Neuronal stem cell (in vitro differentiated cells): Measurements from ENCODE around the gene GDI1.

Experiments
- DNase-seq: peaks from one replicate; pipeline ENCODE4 v3.0.0-alpha.2; 2013; ENCODE audit warnings: low spot score
- H2AFZ ChIP-seq: one replicate; pipeline ENCODE4 v1.6.1; 2013; ENCODE audit warnings: mild to moderate bottlenecking, low read length, inconsistent platforms
- H2AK5ac ChIP-seq: 2 replicates; pipeline ENCODE4 v1.6.1; 2013; ENCODE audit warnings: low read depth, mild to moderate bottlenecking, inconsistent platforms, low read length, moderate library complexity, mixed read lengths
- H2BK120ac ChIP-seq: 2 replicates; pipeline ENCODE4 v1.6.1; 2013; ENCODE audit warnings: low read depth, mild to moderate bottlenecking, inconsistent platforms, low read length, moderate library complexity, mixed read lengths
- H2BK12ac ChIP-seq: one replicate; pipeline ENCODE4 v1.6.1; 2013; ENCODE audit warnings: low read length, inconsistent platforms
- H2BK15ac ChIP-seq: 2 replicates; pipeline ENCODE4 v1.6.1; 2013; ENCODE audit warnings: mild to moderate bottlenecking, low read length, inconsistent platforms, mixed read lengths
- H2BK5ac ChIP-seq: one replicate; pipeline ENCODE4 v1.6.1; 2013; ENCODE audit warnings: inconsistent platforms, mild to moderate bottlenecking, low read length, moderate library complexity
- H3K14ac ChIP-seq: one replicate; pipeline ENCODE4 v1.6.1; 2013; ENCODE audit warnings: low read length, inconsistent platforms
- H3K18ac ChIP-seq: 2 replicates; pipeline ENCODE4 v1.6.1; 2013; ENCODE audit warnings: low read length, inconsistent platforms
- H3K23ac ChIP-seq: 2 replicates; pipeline ENCODE4 v1.6.1; 2013; ENCODE audit warnings: low read depth, mild to moderate bottlenecking, mixed read lengths, low read length, inconsistent platforms; ENCODE audit not compliant: poor library complexity
- H3K27ac ChIP-seq: replicated peaks from 3 replicates; pipeline ENCODE4 v1.5.1; 2013; ENCODE audit warnings: low read length, inconsistent platforms
- H3K27me3 ChIP-seq, 3 experiments: 2 replicates each; pipeline ENCODE4 v1.6.1; 2013; ENCODE audit warnings: low read length in 3 of 3, mild to moderate bottlenecking in 2 of 3, inconsistent platforms in 1 of 3, low read depth in 1 of 3, mixed read lengths in 1 of 3, moderate library complexity in 1 of 3; ENCODE audit not compliant: control insufficient read depth in 3 of 3, insufficient read depth in 3 of 3
- H3K36me3 ChIP-seq, 2 donors: replicated peaks in 1 of 2; 2 replicates each; pipeline ENCODE4 v1.6.1; 2013; ENCODE audit warnings: low read length in 2 of 2; ENCODE audit not compliant: control insufficient read depth in 2 of 2, insufficient read depth in 2 of 2
- H3K4ac ChIP-seq: 2 replicates; pipeline ENCODE4 v1.6.1; 2013; ENCODE audit warnings: inconsistent platforms, mild to moderate bottlenecking, low read length, moderate library complexity
- H3K4me1 ChIP-seq, 2 donors: 1 replicate in 1 of 2; 2 replicates in 1 of 2; pipeline ENCODE4 v1.6.1; 2013; ENCODE audit warnings: low read length in 2 of 2, low read depth in 1 of 2; ENCODE audit not compliant: control insufficient read depth in 2 of 2, insufficient read depth in 1 of 2
- H3K4me2 ChIP-seq: one replicate; pipeline ENCODE4 v1.6.1; 2013; ENCODE audit warnings: mild to moderate bottlenecking, low read length, inconsistent platforms; ENCODE audit not compliant: insufficient read depth, poor library complexity, severe bottlenecking
- H3K4me3 ChIP-seq, 2 donors: 2 replicates each; pipeline ENCODE4 v1.5.1; 2013; ENCODE audit warnings: low read length in 2 of 2, mild to moderate bottlenecking in 2 of 2, inconsistent platforms in 1 of 2, moderate library complexity in 1 of 2
- H3K79me1 ChIP-seq: one replicate; pipeline ENCODE4 v1.6.1; 2013; ENCODE audit warnings: low read depth, mild to moderate bottlenecking, inconsistent platforms, low read length, moderate library complexity
- H3K9ac ChIP-seq: one replicate; pipeline ENCODE4 v1.6.1; 2013; ENCODE audit warnings: mild to moderate bottlenecking, low read depth, low read length, inconsistent platforms; ENCODE audit not compliant: poor library complexity
- H3K9me3 ChIP-seq, 2 donors: replicated peaks in 1 of 2; 2 replicates each; pipeline versions ENCODE3 to v1.6.1; 2013; ENCODE audit warnings: low read length in 2 of 2, mild to moderate bottlenecking in 2 of 2, inconsistent platforms in 1 of 2, low read depth in 1 of 2, mixed read lengths in 1 of 2, moderate library complexity in 1 of 2; ENCODE audit not compliant: control insufficient read depth in 2 of 2, insufficient read depth in 1 of 2
- H4K8ac ChIP-seq: one replicate; pipeline ENCODE4 v1.6.1; 2013; ENCODE audit warnings: low read depth, mild to moderate bottlenecking, inconsistent platforms, low read length, moderate library complexity
- H4K91ac ChIP-seq: one replicate; pipeline ENCODE4 v1.6.1; 2013; ENCODE audit warnings: low read length, low read depth, mild to moderate bottlenecking, inconsistent platforms; ENCODE audit not compliant: poor library complexity
- WGBS, 2 donors: extraction: QIAGEN DNeasy Blood & Tissue Kit; methylation state at CpG; one replicate each; pipeline ENCODE4 v1.1.7; 2013; ENCODE audit warnings: missing lambda C conversion rate in 2 of 2, mixed read lengths in 1 of 2; ENCODE audit not compliant: insufficient read length in 2 of 2, insufficient replicate concordance in 1 of 2; ENCODE audit errors: extremely low coverage in 2 of 2; 5-methylcytosine and 5-hydroxymethylcytosine counted together

Gene GDI1

GRCh38 chrX:154431341-154431740, 5.6 kb upstream of the GDI1 start:
- H3K27ac ChIP-seq: no peak overlapping the region
- no peak overlapping the region for H3K4me3 ChIP-seq
- H4K91ac ChIP-seq: no peak overlapping the region
- H2BK12ac ChIP-seq: no peak overlapping the region
- H2BK120ac ChIP-seq: no peak overlapping the region
- H3K4ac ChIP-seq: no peak overlapping the region
- no CpG with 5 or more reads among the region's 5 CpGs for WGBS, 2 donors
- H3K27me3 ChIP-seq: no peaks in the 10 kb centered on the region
- H3K9me3 ChIP-seq: no peaks in the 10 kb centered on the region
- H3K79me1 ChIP-seq: peaks cover 11% of the 10 kb centered on the region
- H2BK15ac ChIP-seq: no peak overlapping the region
- H2AFZ ChIP-seq: no peak overlapping the region
- H2BK5ac ChIP-seq: no peak overlapping the region
- no peak for DNase-seq
- H3K36me3 ChIP-seq: peaks cover 7 to 53% of the 10 kb centered on the region in 2 donors
- no peak overlapping the region for H3K4me2 ChIP-seq
- no peak overlapping the region for H2AK5ac ChIP-seq
- no peak overlapping the region for H3K23ac ChIP-seq
- no peak overlapping the region for H4K8ac ChIP-seq
- no peak overlapping the region for H3K9ac ChIP-seq
- H3K18ac ChIP-seq: no peak overlapping the region
- no peak overlapping the region for H3K14ac ChIP-seq
- peaks cover 3 to 6% of the 10 kb centered on the region in 2 donors for H3K4me1 ChIP-seq

DNA sequence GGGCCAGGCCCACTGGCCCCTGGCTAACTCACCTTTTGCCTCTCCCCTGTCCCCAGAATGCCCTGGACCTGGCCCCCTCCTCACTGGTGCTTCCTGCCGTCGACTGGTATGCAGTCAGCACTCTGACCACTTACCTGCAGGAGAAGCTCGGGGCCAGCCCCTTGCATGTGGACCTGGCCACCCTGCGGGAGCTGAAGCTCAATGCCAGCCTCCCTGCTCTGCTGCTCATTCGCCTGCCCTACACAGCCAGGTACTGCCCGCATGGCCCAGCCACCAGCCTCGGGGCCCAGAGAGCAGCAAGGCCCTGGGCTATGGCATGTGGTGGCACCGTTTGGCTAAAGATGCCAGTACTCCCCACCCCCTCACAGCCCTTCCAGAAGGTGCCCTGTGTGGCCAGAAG, 4.7 kb upstream of the GDI1 start:
- Histone ChIP-seq H3K36me3 (peaks cover 7 to 54% of the 10 kb centered on the region in 2 donors), H2BK15ac (no peak overlapping the region), H2BK12ac (no peak overlapping the region), H3K9me3 (no peaks in the 10 kb centered on the region), H3K27ac (no peak overlapping the region), H3K4me2 (no peak overlapping the region), H3K4ac (no peak overlapping the region), H3K14ac (no peak overlapping the region), H3K79me1 (peaks cover 13% of the 10 kb centered on the region), H4K8ac (no peak overlapping the region), H3K18ac (no peak overlapping the region), H3K9ac (no peak overlapping the region), H3K4me3 (no peak overlapping the region), H2BK5ac (no peak overlapping the region), H2AK5ac (no peak overlapping the region), H4K91ac (no peak overlapping the region), H3K4me1 (peaks cover 4 to 6% of the 10 kb centered on the region in 2 donors), H3K23ac (no peak overlapping the region), H2AFZ (no peak overlapping the region), H2BK120ac (no peak overlapping the region), H3K27me3 (no peaks in the 10 kb centered on the region)
- WGBS, 2 donors: no CpG with 5 or more reads among the region's 8 CpGs
- DNase-seq: no peak

- WGBS, 2 donors: no CpG with 5 or more reads among the region's 7 CpGs
- no peak overlapping the region for H3K14ac ChIP-seq
- no peak overlapping the region for H4K8ac ChIP-seq
- peaks cover 18% of the 10 kb centered on the region for H3K79me1 ChIP-seq
- H3K9ac ChIP-seq: no peak overlapping the region
- no peak overlapping the region for H2BK120ac ChIP-seq
- no peak for DNase-seq
- no peak overlapping the region for H2BK5ac ChIP-seq
- no peak overlapping the region for H3K4me3 ChIP-seq
- no peak overlapping the region for H4K91ac ChIP-seq
- no peak overlapping the region for H2AFZ ChIP-seq
- H2BK15ac ChIP-seq: no peak overlapping the region
- no peak overlapping the region for H3K4me2 ChIP-seq
- H3K27ac ChIP-seq: no peak overlapping the region
- no peak overlapping the region for H3K18ac ChIP-seq
- peaks cover 7 to 12% of the 10 kb centered on the region in 2 donors for H3K4me1 ChIP-seq
- no peak overlapping the region for H3K4ac ChIP-seq
- H3K9me3 ChIP-seq: no peaks in the 10 kb centered on the region
- no peak overlapping the region for H2AK5ac ChIP-seq
- no peak overlapping the region for H2BK12ac ChIP-seq
- H3K27me3 ChIP-seq: no peaks in the 10 kb centered on the region
- no peak overlapping the region for H3K23ac ChIP-seq
- H3K36me3 ChIP-seq: peaks cover 9 to 61% of the 10 kb centered on the region in 2 donors
Measured at GRCh38 chrX:154433605-154434004, 3.3 kb upstream of the GDI1 start.

DNA sequence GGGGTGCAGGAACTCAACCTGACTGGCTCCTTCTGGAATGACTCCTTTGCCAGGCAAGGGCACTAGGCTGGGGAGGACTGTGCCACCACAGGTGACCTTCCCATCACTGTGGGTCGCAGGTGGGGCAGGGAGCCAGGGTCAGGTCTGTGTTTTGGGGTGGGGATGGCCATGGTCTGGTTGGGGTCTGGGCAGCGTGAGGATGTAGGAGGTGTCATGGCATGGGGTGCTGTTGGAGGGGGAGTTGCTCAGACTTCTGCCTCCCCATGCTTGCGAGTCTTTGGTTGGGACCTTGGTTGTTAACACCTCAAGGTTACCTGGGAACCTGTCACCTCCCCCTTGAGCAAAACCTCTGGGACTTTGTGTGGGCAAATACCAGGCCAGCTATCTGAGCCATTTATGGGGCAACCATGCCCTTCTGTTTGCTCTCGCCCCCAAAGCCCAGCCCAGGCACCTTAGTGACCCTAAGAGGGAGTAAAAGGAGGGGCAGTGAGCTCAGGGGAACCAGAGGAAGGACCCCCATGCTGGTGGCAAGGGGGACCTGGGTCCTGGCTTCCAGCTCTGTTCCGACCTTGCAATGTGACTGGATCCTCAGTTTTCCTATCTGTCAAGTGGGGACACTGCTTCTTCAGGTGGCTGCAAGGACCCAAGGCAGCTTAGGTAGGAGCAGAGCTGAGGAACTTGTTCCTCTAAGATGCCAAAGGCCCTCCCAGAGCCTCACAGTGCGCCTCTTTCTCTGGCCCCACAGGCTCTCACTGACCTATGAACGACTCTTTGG, 2.4 kb upstream of the GDI1 start:
- Histone ChIP-seq H2AFZ (no peak overlapping the region), H2AK5ac (no peak overlapping the region), H3K4me1 (peaks cover 7% of the 10 kb centered on the region in 2 donors), H2BK12ac (no peak overlapping the region), H2BK120ac (no peak overlapping the region), H4K91ac (no peak overlapping the region), H3K4ac (no peak overlapping the region), H2BK5ac (no peak overlapping the region), H3K4me3 (no peak overlapping the region), H3K4me2 (no peak overlapping the region), H3K36me3 (peaks cover 15 to 70% of the 10 kb centered on the region in 2 donors), H3K14ac (no peak overlapping the region), H3K23ac (no peak overlapping the region), H3K79me1 (peaks cover 13% of the 10 kb centered on the region), H3K18ac (no peak overlapping the region), H3K9ac (no peak overlapping the region), H3K27ac (no peak overlapping the region), H4K8ac (no peak overlapping the region), H3K9me3 (no peaks in the 10 kb centered on the region), H2BK15ac (no peak overlapping the region), H3K27me3 (no peaks in the 10 kb centered on the region)
- no CpG with 5 or more reads among the region's 7 CpGs for WGBS, 2 donors
- DNase-seq: no peak
